ENCODE data around the gene RAB7B. TPM values are rescaled to one million over a fixed set of nuclear protein-coding genes. Genes with fewer than 3 reads are reported as not detected.

The RAB7B gene
- total and polyA plus RNA-seq, 2 of the 13 experiments (the other 11 are each of a cell fraction or from before 2014, with no cell fraction given) = 0.05 to 0.46 TPM

GRCh38 chr1:206003854-206004800, 932 bp upstream of the RAB7B start (continued):
- TF ChIP-seq, protein P1, sequence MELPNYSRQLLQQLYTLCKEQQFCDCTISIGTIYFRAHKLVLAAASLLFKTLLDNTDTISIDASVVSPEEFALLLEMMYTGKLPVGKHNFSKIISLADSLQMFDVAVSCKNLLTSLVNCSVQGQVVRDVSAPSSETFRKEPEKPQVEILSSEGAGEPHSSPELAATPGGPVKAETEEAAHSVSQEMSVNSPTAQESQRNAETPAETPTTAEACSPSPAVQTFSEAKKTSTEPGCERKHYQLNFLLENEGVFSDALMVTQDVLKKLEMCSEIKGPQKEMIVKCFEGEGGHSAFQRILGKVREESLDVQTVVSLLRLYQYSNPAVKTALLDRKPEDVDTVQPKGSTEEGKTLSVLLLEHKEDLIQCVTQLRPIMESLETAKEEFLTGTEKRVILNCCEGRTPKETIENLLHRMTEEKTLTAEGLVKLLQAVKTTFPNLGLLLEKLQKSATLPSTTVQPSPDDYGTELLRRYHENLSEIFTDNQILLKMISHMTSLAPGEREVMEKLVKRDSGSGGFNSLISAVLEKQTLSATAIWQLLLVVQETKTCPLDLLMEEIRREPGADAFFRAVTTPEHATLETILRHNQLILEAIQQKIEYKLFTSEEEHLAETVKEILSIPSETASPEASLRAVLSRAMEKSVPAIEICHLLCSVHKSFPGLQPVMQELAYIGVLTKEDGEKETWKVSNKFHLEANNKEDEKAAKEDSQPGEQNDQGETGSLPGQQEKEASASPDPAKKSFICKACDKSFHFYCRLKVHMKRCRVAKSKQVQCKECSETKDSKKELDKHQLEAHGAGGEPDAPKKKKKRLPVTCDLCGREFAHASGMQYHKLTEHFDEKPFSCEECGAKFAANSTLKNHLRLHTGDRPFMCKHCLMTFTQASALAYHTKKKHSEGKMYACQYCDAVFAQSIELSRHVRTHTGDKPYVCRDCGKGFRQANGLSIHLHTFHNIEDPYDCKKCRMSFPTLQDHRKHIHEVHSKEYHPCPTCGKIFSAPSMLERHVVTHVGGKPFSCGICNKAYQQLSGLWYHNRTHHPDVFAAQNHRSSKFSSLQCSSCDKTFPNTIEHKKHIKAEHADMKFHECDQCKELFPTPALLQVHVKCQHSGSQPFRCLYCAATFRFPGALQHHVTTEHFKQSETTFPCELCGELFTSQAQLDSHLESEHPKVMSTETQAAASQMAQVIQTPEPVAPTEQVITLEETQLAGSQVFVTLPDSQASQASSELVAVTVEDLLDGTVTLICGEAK (IDR thresholded peaks at IDR 0.05) = peak; percentile 18; the same call in 1 of the 2 replicates
- TF ChIP-seq, protein P1 (CRISPR knock-in tag; IDR thresholded peaks at IDR 0.05) = no peak
- TF ChIP-seq HHEX (CRISPR knock-in tag; IDR thresholded peaks at IDR 0.05) = no peak
- no peak for TF ChIP-seq POLR2A (IDR thresholded peaks at IDR 0.05; ENCODE audit: insufficient read depth in 1 of 2, low read depth in 2 of 2, low read length in 2 of 2)
